H9 (cell line): ENCODE results near the gene ENOX1. TPM values are rescaled to one million over a fixed set of nuclear protein-coding genes. Genes with fewer than 3 reads are reported as not detected.

Experiments used
- DNase-seq: peaks from one replicate; pipeline ENCODE4 v3.0.0-alpha.2; 2017
- H2AFZ ChIP-seq: one replicate; pipeline ENCODE4 v1.6.1; 2013; ENCODE audit warnings: mild to moderate bottlenecking, low read length, control low read depth, moderate library complexity
- H2AK5ac ChIP-seq: 2 replicates; pipeline ENCODE4 v1.6.1; 2013; ENCODE audit warnings: low read length, control low read depth, mixed read lengths; ENCODE audit not compliant: insufficient read length
- H2BK120ac ChIP-seq: one replicate; pipeline ENCODE4 v1.6.1; 2013; ENCODE audit warnings: low read depth, mild to moderate bottlenecking, low read length, control low read depth, inconsistent platforms; ENCODE audit not compliant: poor library complexity, severe bottlenecking
- H2BK12ac ChIP-seq: 2 replicates; pipeline ENCODE4 v1.6.1; 2013; ENCODE audit warnings: low read length, control low read depth, mixed read lengths, low read depth; ENCODE audit not compliant: insufficient read length
- H2BK15ac ChIP-seq: 2 replicates; pipeline ENCODE4 v1.6.1; 2013; ENCODE audit warnings: low read depth, low read length, control low read depth
- H2BK20ac ChIP-seq: one replicate; pipeline ENCODE4 v1.6.1; 2013; ENCODE audit warnings: low read depth, mild to moderate bottlenecking, low read length, control low read depth, inconsistent platforms; ENCODE audit not compliant: poor library complexity, severe bottlenecking
- H2BK5ac ChIP-seq: 2 replicates; pipeline ENCODE4 v1.6.1; 2013; ENCODE audit warnings: low read length, control low read depth, mixed read lengths; ENCODE audit not compliant: insufficient read length
- H3K14ac ChIP-seq: 2 replicates; pipeline ENCODE4 v1.6.1; 2013; ENCODE audit warnings: low read length, control low read depth; ENCODE audit not compliant: insufficient read depth
- H3K18ac ChIP-seq: 2 replicates; pipeline ENCODE4 v1.6.1; 2013; ENCODE audit warnings: low read depth, mild to moderate bottlenecking, mixed read lengths, low read length, control low read depth; ENCODE audit not compliant: insufficient read length
- H3K23ac ChIP-seq: 2 replicates; pipeline ENCODE4 v1.6.1; 2013; ENCODE audit warnings: low read length, control low read depth, mixed read lengths, low read depth; ENCODE audit not compliant: insufficient read length
- H3K23me2 ChIP-seq: 2 replicates; pipeline ENCODE4 v1.6.1; 2013; ENCODE audit warnings: low read depth, mild to moderate bottlenecking, mixed read lengths, low read length, control low read depth; ENCODE audit not compliant: insufficient read length, poor library complexity, severe bottlenecking
- H3K27ac ChIP-seq: 2 replicates; pipeline ENCODE4 v1.5.1; 2013; ENCODE audit warnings: low read length, control low read depth, mixed read lengths, low read depth; ENCODE audit not compliant: insufficient read length
- H3K27me3 ChIP-seq: 2 replicates; pipeline ENCODE4 v1.6.1; 2013; ENCODE audit warnings: low read length, control low read depth, inconsistent platforms; ENCODE audit not compliant: insufficient read depth
- H3K4ac ChIP-seq: 2 replicates; pipeline ENCODE4 v1.6.1; 2013; ENCODE audit warnings: low read depth, mild to moderate bottlenecking, control low read depth, inconsistent platforms, low read length, moderate library complexity
- H3K4me1 ChIP-seq: 2 replicates; pipeline ENCODE4 v1.6.1; 2013; ENCODE audit warnings: low read length, control low read depth, inconsistent platforms; ENCODE audit not compliant: insufficient read depth
- H3K4me2 ChIP-seq: 2 replicates; pipeline ENCODE4 v1.6.1; 2013; ENCODE audit warnings: low read length, control low read depth, mixed read lengths; ENCODE audit not compliant: insufficient read length, insufficient read depth
- H3K56ac ChIP-seq: 2 replicates; pipeline ENCODE4 v1.6.1; 2013; ENCODE audit warnings: low read depth, mild to moderate bottlenecking, mixed read lengths, low read length, control low read depth; ENCODE audit not compliant: insufficient read length
- H3K79me1 ChIP-seq: 2 replicates; pipeline ENCODE4 v1.6.1; 2013; ENCODE audit warnings: low read depth, mild to moderate bottlenecking, moderate library complexity, low read length, control low read depth, inconsistent platforms; ENCODE audit not compliant: insufficient read depth, poor library complexity, severe bottlenecking
- H3K79me2 ChIP-seq: 2 replicates; pipeline ENCODE4 v1.6.1; 2013; ENCODE audit warnings: low read length, control low read depth, inconsistent platforms; ENCODE audit not compliant: insufficient read depth
- H3K9ac ChIP-seq: 2 replicates; pipeline ENCODE4 v1.6.1; 2013; ENCODE audit warnings: low read length, control low read depth, mixed read lengths; ENCODE audit not compliant: insufficient read length; ENCODE audit errors: extremely low read depth
- H3K9me3 ChIP-seq: one replicate; pipeline ENCODE4 v1.6.1; 2013; ENCODE audit warnings: low read depth, low read length, inconsistent platforms; ENCODE audit not compliant: control insufficient read depth
- H3T11ph ChIP-seq: one replicate; pipeline ENCODE4 v1.6.1; 2013; ENCODE audit warnings: mild to moderate bottlenecking, low read length, control low read depth, inconsistent platforms
- H4K20me1 ChIP-seq: one replicate; pipeline ENCODE4 v1.6.1; 2013; ENCODE audit not compliant: control insufficient read depth, insufficient read length, insufficient read depth
- H4K5ac ChIP-seq: 2 replicates; pipeline ENCODE4 v1.6.1; 2013; ENCODE audit warnings: low read depth, mild to moderate bottlenecking, mixed read lengths, low read length, control low read depth; ENCODE audit not compliant: insufficient read length
- H4K8ac ChIP-seq: replicated peaks from 2 replicates; pipeline ENCODE4 v1.6.1; 2013; ENCODE audit warnings: low read length, control low read depth, mixed read lengths, low read depth; ENCODE audit not compliant: insufficient read length
- H4K91ac ChIP-seq: 2 replicates; pipeline ENCODE4 v1.6.1; 2013; ENCODE audit warnings: low read depth, mild to moderate bottlenecking, moderate library complexity, mixed read lengths, low read length, control low read depth; ENCODE audit not compliant: insufficient read length
- H3K27ac Mint-ChIP-seq, 3 experiments: 2 replicates in 2 of 3; 3 replicates in 1 of 3; pipeline ENCODE4 v1.8.0; 2020 to 2021; ENCODE audit warnings: mixed read lengths in 3 of 3, mild to moderate bottlenecking in 1 of 3, moderate library complexity in 1 of 3
- H3K27me3 Mint-ChIP-seq: 2 replicates; pipeline ENCODE4 v1.8.0; 2021; ENCODE audit warnings: low read depth, mild to moderate bottlenecking, moderate library complexity, mixed read lengths
- H3K36me3 Mint-ChIP-seq, 3 experiments: 2 replicates in 2 of 3; 3 replicates in 1 of 3; pipeline ENCODE4 v1.8.0; 2020 to 2021; ENCODE audit warnings: low read depth in 3 of 3, mixed read lengths in 3 of 3; ENCODE audit not compliant: insufficient read depth in 1 of 3
- H3K4me1 Mint-ChIP-seq, 2 experiments: 2 replicates each; pipeline ENCODE4 v1.8.0; 2020; ENCODE audit warnings: mixed read lengths in 2 of 2
- H3K4me3 Mint-ChIP-seq, 2 experiments: 2 replicates in 1 of 2; 3 replicates in 1 of 2; pipeline ENCODE4 v1.8.0; 2020 to 2021; ENCODE audit warnings: mild to moderate bottlenecking in 2 of 2, mixed read lengths in 2 of 2, moderate library complexity in 1 of 2
- H3K9me3 Mint-ChIP-seq, 2 experiments: 2 replicates in 1 of 2; 3 replicates in 1 of 2; pipeline ENCODE4 v1.8.0; 2020; ENCODE audit warnings: mild to moderate bottlenecking in 2 of 2, mixed read lengths in 2 of 2, moderate library complexity in 1 of 2
- WGBS: extraction: QIAGEN DNeasy Blood & Tissue Kit; methylation state at CpG from one replicate; pipeline ENCODE4 v1.1.7; 2013; ENCODE audit warnings: missing lambda C conversion rate, low lambda C conversion rate, mixed read lengths; ENCODE audit not compliant: insufficient read length; ENCODE audit errors: extremely low coverage; 5-methylcytosine and 5-hydroxymethylcytosine counted together
- total RNA-seq: library from RNA; stranded (reverse); gene quantifications from 2 replicates; pipeline ENCODE4 v1.2.1, GENCODE V29; 2021
- TF ChIP-seq, protein P1 (sequence below): fragments of 200-600 bp; sonication (generic); conservative IDR thresholded peaks from 3 replicates; pipeline ENCODE4 v1.8.0; 2021; ENCODE audit warnings: antibody characterized with exemption, mild to moderate bottlenecking

ENOX1 gene
- total RNA-seq, 1 experiment from 2014 or later = 0.24 TPM

DNA sequence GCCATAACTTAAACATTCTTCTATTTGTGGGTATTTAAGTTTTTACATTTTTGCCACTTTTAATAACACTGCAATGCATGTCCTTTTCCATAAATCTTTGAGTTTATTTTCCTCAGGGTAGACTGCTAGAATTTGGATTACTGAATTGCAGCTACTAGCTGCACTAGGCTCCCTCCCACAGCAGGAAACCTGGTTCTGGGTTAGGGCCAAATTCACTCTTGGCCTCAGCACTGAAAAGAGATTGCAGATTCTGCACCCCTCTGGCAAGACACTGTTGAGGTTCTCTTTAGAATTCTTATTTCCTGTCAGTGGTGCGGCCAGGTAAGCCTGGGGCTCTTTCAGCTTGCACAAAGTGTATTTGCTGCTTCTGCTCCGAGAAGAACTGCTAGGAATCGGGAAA lies 155.7 kb downstream of the ENOX1 start:
- Mint-ChIP-seq H3K27me3 (no peaks in the 10 kb centered on the region), H3K9me3 (no peaks in the 10 kb centered on the region), H3K4me3 (no peak overlapping the region), H3K27ac (no peak overlapping the region), H3K36me3 (no peaks in the 10 kb centered on the region), H3K4me1 (peaks cover 0 to 5% of the 10 kb centered on the region in 2 experiments; a peak in 1 of 4 replicates)
- H2BK120ac ChIP-seq = no peak overlapping the region
- H2AK5ac ChIP-seq = no peak overlapping the region
- no peak overlapping the region for H3K9ac ChIP-seq
- H4K5ac ChIP-seq = no peak overlapping the region
- no peak overlapping the region for H3K23ac ChIP-seq
- TF ChIP-seq, protein P1, sequence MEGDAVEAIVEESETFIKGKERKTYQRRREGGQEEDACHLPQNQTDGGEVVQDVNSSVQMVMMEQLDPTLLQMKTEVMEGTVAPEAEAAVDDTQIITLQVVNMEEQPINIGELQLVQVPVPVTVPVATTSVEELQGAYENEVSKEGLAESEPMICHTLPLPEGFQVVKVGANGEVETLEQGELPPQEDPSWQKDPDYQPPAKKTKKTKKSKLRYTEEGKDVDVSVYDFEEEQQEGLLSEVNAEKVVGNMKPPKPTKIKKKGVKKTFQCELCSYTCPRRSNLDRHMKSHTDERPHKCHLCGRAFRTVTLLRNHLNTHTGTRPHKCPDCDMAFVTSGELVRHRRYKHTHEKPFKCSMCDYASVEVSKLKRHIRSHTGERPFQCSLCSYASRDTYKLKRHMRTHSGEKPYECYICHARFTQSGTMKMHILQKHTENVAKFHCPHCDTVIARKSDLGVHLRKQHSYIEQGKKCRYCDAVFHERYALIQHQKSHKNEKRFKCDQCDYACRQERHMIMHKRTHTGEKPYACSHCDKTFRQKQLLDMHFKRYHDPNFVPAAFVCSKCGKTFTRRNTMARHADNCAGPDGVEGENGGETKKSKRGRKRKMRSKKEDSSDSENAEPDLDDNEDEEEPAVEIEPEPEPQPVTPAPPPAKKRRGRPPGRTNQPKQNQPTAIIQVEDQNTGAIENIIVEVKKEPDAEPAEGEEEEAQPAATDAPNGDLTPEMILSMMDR = no peak
- H3K56ac ChIP-seq = no peak overlapping the region
- no peak overlapping the region for H4K91ac ChIP-seq
- no peak overlapping the region for H4K8ac ChIP-seq
- no peak overlapping the region for H2AFZ ChIP-seq
- H2BK5ac ChIP-seq = no peak overlapping the region
- no CpG with 5 or more reads among the region's 3 CpGs for WGBS
- no peaks in the 10 kb centered on the region for H3K9me3 ChIP-seq
- no peak overlapping the region for H3K18ac ChIP-seq
- H3K4me2 ChIP-seq = no peak overlapping the region
- no peaks in the 10 kb centered on the region for H3K4me1 ChIP-seq
- no peak overlapping the region for H3T11ph ChIP-seq
- no peaks in the 10 kb centered on the region for H3K79me2 ChIP-seq
- no peak overlapping the region for H3K14ac ChIP-seq
- H3K79me1 ChIP-seq = no peaks in the 10 kb centered on the region
- H2BK20ac ChIP-seq = no peak overlapping the region
- H4K20me1 ChIP-seq = no peaks in the 10 kb centered on the region
- H3K27me3 ChIP-seq = no peaks in the 10 kb centered on the region
- DNase-seq = no peak
- H3K4ac ChIP-seq = no peak overlapping the region
- no peak overlapping the region for H2BK12ac ChIP-seq
- no peak overlapping the region for H3K27ac ChIP-seq
- no peaks in the 10 kb centered on the region for H3K23me2 ChIP-seq
- H2BK15ac ChIP-seq = no peak overlapping the region
